Dendritic cell treated with granulocyte-macrophage colony-stimulating factor and Interleukin-4, amounts not matched to agents 40 ng/mL and 50 ng/mL, for 4 days (primary cell): ENCODE measurements around the gene TRIM17.
"Not testable (repeated sequence)": the region's sequence is repeated elsewhere in the genome, so short reads cannot be mapped to it uniquely, and the experiment has no call there.

Source experiments
- H3K27ac Mint-ChIP-seq: one replicate; pipeline ENCODE4 v1.8.0; 2022; ENCODE audit warnings: mild to moderate bottlenecking, mixed read lengths
- H3K27me3 Mint-ChIP-seq: one replicate; pipeline ENCODE4 v1.8.0; 2022; ENCODE audit warnings: mild to moderate bottlenecking, mixed read lengths
- H3K36me3 Mint-ChIP-seq: one replicate; pipeline ENCODE4 v1.8.0; 2022; ENCODE audit warnings: low read depth, mixed read lengths
- H3K4me1 Mint-ChIP-seq: one replicate; pipeline ENCODE4 v1.8.0; 2022; ENCODE audit warnings: low read depth, mixed read lengths
- H3K4me3 Mint-ChIP-seq: one replicate; pipeline ENCODE4 v1.8.0; 2022; ENCODE audit warnings: mild to moderate bottlenecking, moderate library complexity, mixed read lengths
- H3K9me3 Mint-ChIP-seq: one replicate; pipeline ENCODE4 v1.8.0; 2022; ENCODE audit warnings: mixed read lengths
- intact Hi-C: fragments of 100-400 bp; cut with micrococcal nuclease; formaldehyde crosslinking; loops from one replicate; pipeline ENCODE4 v1.15.0; 2022

Gene TRIM17

DNA sequence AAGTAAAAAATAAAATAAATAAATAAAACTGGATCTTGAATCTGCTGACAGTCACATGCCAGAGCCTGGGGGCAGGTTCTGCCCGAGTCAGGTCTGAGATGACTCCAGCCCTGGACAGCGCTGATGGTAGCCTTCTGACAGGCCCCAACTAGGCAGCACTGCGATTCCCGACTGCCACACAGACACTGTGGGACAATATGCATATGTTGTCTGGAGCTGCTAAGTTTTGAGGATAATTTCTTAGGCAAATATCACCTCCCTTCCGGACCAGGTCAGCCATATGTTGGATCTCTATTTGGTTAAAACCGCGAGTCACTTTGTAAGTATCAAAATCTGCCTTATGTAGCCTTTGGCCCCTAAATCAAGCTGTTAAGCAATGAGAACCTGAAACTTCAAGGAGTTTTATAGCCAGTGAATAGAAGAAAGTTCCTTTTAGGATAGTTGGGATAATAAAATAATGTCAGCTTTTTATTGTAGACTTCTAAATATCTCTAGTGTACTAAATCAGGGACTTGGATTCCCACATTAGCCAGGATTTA is 20.8 kb upstream of the TRIM17 start:
- Mint-ChIP-seq H3K9me3 (no peaks in the 10 kb centered on the region), H3K4me1 (peaks cover 5% of the 10 kb centered on the region), H3K36me3 (no peaks in the 10 kb centered on the region), H3K4me3 (no peak overlapping the region), H3K27me3 (peaks cover 54% of the 10 kb centered on the region), H3K27ac (no peak overlapping the region)
- intact Hi-C loops, result no loop called here

GRCh38 chr1:228434689-228435088 is 18.0 kb upstream of the TRIM17 start:
- H3K4me3 Mint-ChIP-seq, result no peak overlapping the region
- peaks cover 3% of the 10 kb centered on the region for H3K4me1 Mint-ChIP-seq
- intact Hi-C loops, result no loop called here
- no peaks in the 10 kb centered on the region for H3K36me3 Mint-ChIP-seq
- no peaks in the 10 kb centered on the region for H3K9me3 Mint-ChIP-seq
- H3K27ac Mint-ChIP-seq, result no peak overlapping the region
- H3K27me3 Mint-ChIP-seq, result peaks cover 39% of the 10 kb centered on the region

DNA sequence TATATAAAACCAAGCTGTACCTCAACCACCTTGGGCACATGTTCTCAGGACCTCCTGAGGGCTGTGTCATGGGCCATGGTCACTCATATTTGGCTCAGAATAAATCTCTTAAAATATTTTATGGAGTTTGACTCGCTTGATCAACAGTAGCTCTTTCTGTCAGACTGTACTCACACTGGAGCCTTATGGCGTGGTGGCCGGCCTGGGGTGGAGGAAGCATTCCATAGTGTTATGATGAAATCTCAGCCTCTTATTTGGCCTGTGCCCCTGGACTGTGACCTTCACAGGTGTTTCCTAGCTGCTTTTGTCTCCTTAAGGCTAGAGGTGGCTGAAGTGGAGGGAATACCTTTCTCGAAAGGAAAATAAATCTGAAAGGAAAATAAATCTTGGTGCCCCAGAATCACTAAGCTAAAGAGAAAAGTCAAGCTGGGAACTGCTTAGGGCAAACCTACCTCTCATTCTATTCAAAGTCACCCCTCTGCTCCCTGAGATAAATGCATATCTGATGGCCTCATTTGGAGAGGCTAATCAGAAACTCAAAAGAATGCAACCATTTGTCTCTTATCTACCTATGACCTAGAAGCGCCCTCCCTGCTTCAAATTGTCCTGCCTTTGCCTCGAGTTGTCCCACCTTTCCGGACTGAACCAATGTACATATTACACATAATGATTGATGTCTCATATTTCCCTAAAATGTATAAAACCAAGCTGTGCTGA is 16.8 kb upstream of the TRIM17 start:
- H3K36me3 Mint-ChIP-seq, H3K9me3 Mint-ChIP-seq, H3K4me3 Mint-ChIP-seq, intact Hi-C loops, H3K27ac Mint-ChIP-seq, H3K4me1 Mint-ChIP-seq: not testable (repeated sequence)
- peaks cover 36% of the 10 kb centered on the region for H3K27me3 Mint-ChIP-seq

DNA sequence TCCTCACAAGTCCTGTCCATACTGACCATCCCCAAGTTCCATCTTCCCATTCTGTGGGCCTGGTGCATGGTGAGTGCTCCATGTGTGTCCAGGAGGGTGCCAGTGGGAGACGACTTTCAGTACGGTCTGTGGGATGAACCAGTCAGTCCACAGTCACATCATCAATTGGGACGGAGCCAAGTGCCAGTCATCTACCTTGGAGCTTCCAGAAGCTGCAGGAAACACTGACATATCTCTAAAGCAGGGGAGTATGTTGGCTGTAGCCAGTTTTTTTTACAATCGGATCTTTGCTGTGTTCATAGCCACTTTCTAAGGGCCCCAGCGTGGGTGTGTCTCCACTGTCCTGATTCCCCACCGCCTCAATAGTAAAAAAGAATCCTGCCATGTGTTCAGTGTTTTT is 13.6 kb upstream of the TRIM17 start:
- H3K36me3 Mint-ChIP-seq, result no peaks in the 10 kb centered on the region
- H3K4me3 Mint-ChIP-seq, result no peak overlapping the region
- no peaks in the 10 kb centered on the region for H3K4me1 Mint-ChIP-seq
- no peaks in the 10 kb centered on the region for H3K9me3 Mint-ChIP-seq
- H3K27me3 Mint-ChIP-seq, result peaks cover 42% of the 10 kb centered on the region
- H3K27ac Mint-ChIP-seq, result no peak overlapping the region
- intact Hi-C loops, result no loop called here

GRCh38 chr1:228429698-228430097 is 13.0 kb upstream of the TRIM17 start:
- no peaks in the 10 kb centered on the region for H3K36me3 Mint-ChIP-seq

GRCh38 chr1:228429007-228429406 is 12.3 kb upstream of the TRIM17 start:
- peaks cover 35% of the 10 kb centered on the region for H3K27me3 Mint-ChIP-seq
- intact Hi-C loops, result no loop called here
- H3K9me3 Mint-ChIP-seq, result no peaks in the 10 kb centered on the region
- H3K27ac Mint-ChIP-seq, result no peak overlapping the region
- no peaks in the 10 kb centered on the region for H3K4me1 Mint-ChIP-seq
- H3K36me3 Mint-ChIP-seq, result no peaks in the 10 kb centered on the region
- no peak overlapping the region for H3K4me3 Mint-ChIP-seq

More at GRCh38 chr1:228429698-228430097, 13.0 kb upstream of the TRIM17 start:
- H3K9me3 Mint-ChIP-seq, result no peaks in the 10 kb centered on the region
- H3K27me3 Mint-ChIP-seq, result peaks cover 37% of the 10 kb centered on the region
- no peaks in the 10 kb centered on the region for H3K4me1 Mint-ChIP-seq
- H3K4me3 Mint-ChIP-seq, result no peak overlapping the region
- no peak overlapping the region for H3K27ac Mint-ChIP-seq
- intact Hi-C loops, result no loop called here

DNA sequence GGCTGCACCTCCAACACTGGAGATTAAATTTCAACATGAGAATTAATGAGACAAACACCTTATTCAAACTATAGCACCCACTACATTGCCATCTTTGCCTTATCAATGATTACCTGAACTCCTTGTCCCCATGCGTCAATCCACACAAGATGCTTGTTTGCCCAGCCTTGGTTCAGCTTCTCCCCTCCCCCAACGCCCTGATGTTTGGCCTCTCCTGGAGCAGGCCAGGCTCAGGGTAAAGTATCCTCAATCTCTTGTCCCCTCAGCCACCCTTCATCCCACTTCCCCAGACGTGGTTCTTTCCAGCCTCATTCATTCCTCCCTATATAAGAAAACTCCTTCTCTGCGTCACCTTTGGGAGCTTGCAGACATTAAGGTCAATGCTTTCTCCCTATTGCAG is 11.8 kb upstream of the TRIM17 start:
- Mint-ChIP-seq H3K27ac (no peak overlapping the region), H3K9me3 (no peaks in the 10 kb centered on the region), H3K4me3 (no peak overlapping the region), H3K27me3 (peaks cover 30% of the 10 kb centered on the region), H3K36me3 (no peaks in the 10 kb centered on the region), H3K4me1 (no peaks in the 10 kb centered on the region)
- intact Hi-C loops, result no loop called here

DNA sequence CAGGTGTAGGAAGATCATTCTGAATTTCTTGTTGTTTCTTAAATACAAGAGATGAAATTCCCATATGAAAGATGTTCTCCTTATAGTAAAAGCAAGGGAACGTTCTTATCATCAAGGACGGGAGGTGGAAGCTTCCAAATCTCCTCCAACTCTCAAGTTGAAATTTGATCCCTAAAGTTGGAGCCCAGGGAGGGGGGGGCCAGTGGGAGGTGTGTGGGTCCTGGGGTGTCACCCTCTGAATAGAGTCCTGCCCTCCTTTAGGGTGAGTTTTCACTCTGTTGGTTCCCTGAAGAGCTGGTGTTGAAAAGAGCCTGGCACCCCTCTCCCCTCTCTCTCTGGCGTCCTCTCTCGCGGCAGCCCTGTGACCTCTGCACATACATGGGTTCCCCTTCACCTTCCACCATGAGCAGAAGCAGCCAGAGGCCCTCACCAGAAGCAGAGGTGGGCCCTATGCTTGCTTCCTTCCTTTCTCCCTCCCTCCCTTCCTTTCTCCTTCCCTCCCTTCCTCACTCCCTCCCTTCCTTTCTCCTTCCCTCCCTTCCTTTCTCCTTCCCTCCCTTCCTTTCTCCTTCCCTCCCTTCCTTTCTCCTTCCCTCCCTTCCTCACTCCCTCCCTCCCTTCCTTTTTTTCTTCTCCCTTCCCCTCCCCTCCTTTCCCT is 10.0 kb upstream of the TRIM17 start:
- intact Hi-C loops, result no loop called here
- no peaks in the 10 kb centered on the region for H3K36me3 Mint-ChIP-seq
- H3K27ac Mint-ChIP-seq, result no peak overlapping the region
- H3K4me3 Mint-ChIP-seq, result no peak overlapping the region
- H3K4me1 Mint-ChIP-seq, result no peaks in the 10 kb centered on the region
- no peaks in the 10 kb centered on the region for H3K9me3 Mint-ChIP-seq
- peaks cover 37% of the 10 kb centered on the region for H3K27me3 Mint-ChIP-seq

GRCh38 chr1:228424685-228425660 is 8.3 kb upstream of the TRIM17 start:
- Mint-ChIP-seq H3K4me1 (no peaks in the 10 kb centered on the region), H3K36me3 (no peaks in the 10 kb centered on the region), H3K27me3 (peaks cover 50% of the 10 kb centered on the region), H3K27ac (no peak overlapping the region), H3K9me3 (no peaks in the 10 kb centered on the region), H3K4me3 (no peak overlapping the region)
- intact Hi-C loops, result no loop called here

GRCh38 chr1:228423404-228424053 is 6.9 kb upstream of the TRIM17 start:
- intact Hi-C loops, result no loop called here
- Mint-ChIP-seq H3K36me3 (no peaks in the 10 kb centered on the region), H3K4me3 (no peak overlapping the region), H3K9me3 (no peaks in the 10 kb centered on the region), H3K4me1 (no peaks in the 10 kb centered on the region), H3K27me3 (peaks cover 54% of the 10 kb centered on the region), H3K27ac (no peak overlapping the region)

- H3K27ac Mint-ChIP-seq, result no peak overlapping the region
- peaks cover 12% of the 10 kb centered on the region for H3K4me1 Mint-ChIP-seq
- no peaks in the 10 kb centered on the region for H3K36me3 Mint-ChIP-seq
- H3K4me3 Mint-ChIP-seq, result no peak overlapping the region
- intact Hi-C loops, result no loop called here
- peaks cover 57% of the 10 kb centered on the region for H3K27me3 Mint-ChIP-seq
- no peaks in the 10 kb centered on the region for H3K9me3 Mint-ChIP-seq
These were observed 4.5 kb upstream of the TRIM17 start for GRCh38 chr1:228420968-228421826.

GRCh38 chr1:228417483-228418203 is 982 bp upstream of the TRIM17 start:
- Mint-ChIP-seq H3K27me3 (peaks cover 86% of the 10 kb centered on the region), H3K4me3 (no peak overlapping the region), H3K4me1 (peaks cover 21% of the 10 kb centered on the region), H3K27ac (peak overlapping the region; percentile 40), H3K36me3 (no peaks in the 10 kb centered on the region), H3K9me3 (no peaks in the 10 kb centered on the region)
- intact Hi-C loops, result no loop called here
